ENCODE results near the gene PCDHA11.
"Not testable (repeated sequence)": the region's sequence is repeated elsewhere in the genome, so short reads cannot be mapped to it uniquely, and the experiment has no call there.

Gene PCDHA11

DNA sequence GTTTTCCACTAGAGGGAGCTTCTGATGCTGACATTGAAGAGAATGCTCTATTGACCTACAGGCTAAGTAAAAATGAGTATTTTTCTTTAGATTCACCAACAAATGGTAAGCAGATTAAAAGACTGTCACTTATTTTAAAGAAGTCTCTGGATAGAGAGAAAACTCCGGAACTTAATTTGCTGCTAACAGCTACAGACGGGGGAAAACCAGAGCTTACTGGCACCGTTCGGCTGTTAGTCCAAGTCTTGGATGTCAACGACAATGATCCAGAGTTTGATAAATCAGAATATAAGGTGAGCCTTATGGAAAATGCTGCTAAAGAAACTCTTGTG, 764 bp downstream of the PCDHA11 start:
- TF ChIP-seq ZNF274 (IDR thresholded peaks at IDR 0.05; ENCODE audit: low read depth, low read length): no peak
- H3K4me3 ChIP-seq (ENCODE audit: low read length): no peak overlapping the region

GRCh38 chr5:140870221-140871201, 1.8 kb downstream of the PCDHA11 start:
- no peak overlapping the region for H3K4me3 ChIP-seq (ENCODE audit: low read length)
- no peak for TF ChIP-seq ZNF274 (IDR thresholded peaks at IDR 0.05; ENCODE audit: low read depth, low read length)

DNA sequence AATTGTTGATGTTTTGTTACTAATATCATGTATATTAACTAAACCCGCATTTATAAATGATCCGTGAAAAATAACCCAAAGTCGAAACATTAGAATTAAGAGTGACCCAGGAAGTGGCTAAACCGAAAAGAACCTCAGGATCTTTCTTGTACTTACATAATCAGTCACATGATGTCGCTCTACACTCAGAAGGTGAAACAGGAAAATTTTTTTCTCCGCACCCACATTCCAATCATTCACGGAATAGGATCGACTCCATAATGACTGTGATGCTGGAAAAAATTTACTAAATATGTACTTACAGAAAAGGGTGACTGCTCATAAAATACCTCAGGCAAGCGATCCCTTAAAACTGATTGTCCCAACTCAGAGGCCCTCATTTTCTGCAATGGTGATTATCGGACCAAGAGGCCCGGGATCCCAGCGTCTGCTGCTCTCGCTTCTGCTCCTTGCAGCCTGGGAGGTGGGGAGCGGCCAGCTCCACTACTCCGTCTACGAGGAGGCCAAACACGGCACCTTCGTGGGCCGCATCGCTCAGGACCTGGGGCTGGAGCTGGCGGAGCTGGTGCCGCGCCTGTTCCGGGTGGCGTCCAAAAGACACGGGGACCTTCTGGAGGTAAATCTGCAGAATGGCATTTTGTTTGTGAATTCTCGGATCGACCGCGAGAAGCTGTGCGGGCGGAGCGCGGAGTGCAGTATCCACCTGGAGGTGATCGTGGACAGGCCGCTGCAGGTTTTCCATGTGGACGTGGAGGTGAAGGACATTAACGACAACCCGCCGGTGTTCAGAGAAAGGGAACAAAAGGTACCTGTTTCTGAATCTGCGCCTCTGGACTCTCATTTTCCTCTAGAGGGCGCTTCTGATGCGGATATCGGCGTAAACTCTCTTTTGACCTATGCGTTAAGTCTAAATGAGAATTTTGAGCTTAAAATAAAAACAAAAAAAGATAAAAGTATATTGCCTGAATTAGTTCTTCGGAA, 6.6 kb downstream of the PCDHA11 start, which contains the start of gene PCDHA12:
PCDHA12 (plus strand) TSS at position 224 of the 981 bp plus-strand sequence; CDS start at position 389, 165 bp downstream.
- TF ChIP-seq ZNF274 (IDR thresholded peaks at IDR 0.05; ENCODE audit: low read depth, low read length): no peak
- no peak within 1 kb of the TSS for H3K4me3 ChIP-seq (ENCODE audit: low read length)

DNA sequence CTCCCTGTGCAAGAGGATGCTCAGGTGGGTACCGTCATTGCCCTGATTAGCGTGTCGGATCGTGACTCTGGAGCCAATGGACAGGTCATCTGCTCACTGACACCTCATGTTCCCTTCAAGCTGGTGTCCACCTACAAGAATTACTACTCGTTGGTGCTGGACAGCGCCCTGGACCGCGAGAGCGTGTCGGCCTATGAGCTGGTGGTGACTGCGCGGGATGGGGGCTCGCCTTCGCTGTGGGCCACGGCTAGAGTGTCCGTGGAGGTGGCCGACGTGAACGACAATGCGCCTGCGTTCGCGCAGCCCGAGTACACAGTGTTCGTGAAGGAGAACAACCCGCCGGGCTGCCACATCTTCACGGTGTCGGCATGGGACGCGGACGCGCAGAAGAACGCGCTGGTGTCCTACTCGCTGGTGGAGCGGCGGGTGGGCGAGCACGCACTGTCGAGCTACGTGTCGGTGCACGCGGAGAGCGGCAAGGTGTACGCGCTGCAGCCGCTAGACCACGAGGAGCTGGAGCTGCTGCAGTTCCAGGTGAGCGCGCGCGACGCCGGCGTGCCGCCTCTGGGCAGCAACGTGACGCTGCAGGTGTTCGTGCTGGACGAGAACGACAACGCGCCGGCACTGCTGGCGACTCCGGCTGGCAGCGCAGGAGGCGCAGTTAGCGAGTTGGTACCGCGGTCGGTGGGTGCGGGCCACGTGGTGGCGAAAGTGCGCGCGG, 7.9 kb downstream of the PCDHA11 start:
- H3K4me3 ChIP-seq (ENCODE audit: low read length): not testable (repeated sequence)

GRCh38 chr5:140877262-140877581, 8.5 kb downstream of the PCDHA11 start:
- H3K4me3 ChIP-seq (ENCODE audit: low read length): no peak overlapping the region
- no peak for TF ChIP-seq ZNF274 (IDR thresholded peaks at IDR 0.05; ENCODE audit: low read depth, low read length)

DNA sequence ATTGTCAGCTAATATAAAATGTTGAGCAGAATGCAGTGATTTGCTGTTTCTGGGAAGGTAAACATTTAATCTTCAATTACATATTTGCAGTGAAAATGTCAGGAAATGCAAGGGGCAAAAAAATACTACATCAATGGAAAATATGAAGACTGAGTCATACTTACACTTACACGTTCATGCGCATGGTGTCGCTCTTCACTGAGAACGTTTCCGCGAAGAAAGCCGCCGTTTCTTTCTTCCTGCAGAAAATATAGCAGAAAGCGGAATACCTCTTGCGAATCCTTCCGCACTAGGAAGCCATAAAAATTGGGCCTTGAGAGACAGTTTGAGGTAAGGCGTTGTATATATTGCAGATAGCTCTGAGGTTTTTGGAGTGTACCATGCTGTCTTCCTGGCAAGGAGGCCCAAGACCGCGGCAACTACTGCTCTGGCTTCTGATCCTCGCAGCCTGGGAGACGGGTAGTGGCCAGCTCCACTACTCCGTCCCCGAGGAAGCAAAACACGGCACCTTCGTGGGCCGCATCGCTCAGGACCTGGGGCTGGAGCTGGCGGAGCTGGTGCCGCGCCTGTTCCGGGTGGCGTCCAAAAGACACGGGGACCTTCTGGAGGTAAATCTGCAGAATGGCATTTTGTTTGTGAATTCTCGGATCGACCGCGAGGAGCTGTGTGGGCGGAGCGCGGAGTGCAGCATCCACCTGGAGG, 13.3 kb downstream of the PCDHA11 start, which contains the start of gene PCDHA13:
PCDHA13 (plus strand) TSS at position 236 of the 702 bp plus-strand sequence; CDS start at position 381, 145 bp downstream.
- TF ChIP-seq ZNF274 (IDR thresholded peaks at IDR 0.05; ENCODE audit: low read depth, low read length): no peak
- H3K4me3 ChIP-seq (ENCODE audit: low read length): no peak within 1 kb of the TSS

GRCh38 chr5:140882591-140882899, 13.8 kb downstream of the PCDHA11 start:
- no peak overlapping the region for H3K4me3 ChIP-seq (ENCODE audit: low read length)
- TF ChIP-seq ZNF274 (IDR thresholded peaks at IDR 0.05; ENCODE audit: low read depth, low read length): no peak

DNA sequence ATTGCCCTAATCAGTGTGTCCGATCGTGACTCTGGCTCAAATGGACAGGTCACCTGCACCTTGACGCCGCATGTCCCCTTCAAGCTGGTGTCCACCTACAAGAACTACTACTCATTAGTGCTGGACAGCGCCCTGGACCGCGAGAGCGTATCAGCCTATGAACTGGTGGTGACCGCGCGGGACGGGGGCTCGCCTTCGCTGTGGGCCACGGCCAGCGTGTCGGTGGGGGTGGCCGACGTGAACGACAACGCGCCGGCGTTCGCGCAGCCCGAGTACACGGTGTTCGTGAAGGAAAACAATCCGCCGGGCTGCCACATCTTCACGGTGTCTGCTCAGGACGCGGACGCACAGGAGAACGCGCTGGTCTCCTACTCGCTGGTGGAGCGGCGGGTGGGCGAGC, 14.6 kb downstream of the PCDHA11 start:
- H3K4me3 ChIP-seq (ENCODE audit: low read length): no peak overlapping the region
- no peak for TF ChIP-seq ZNF274 (IDR thresholded peaks at IDR 0.05; ENCODE audit: low read depth, low read length)

GRCh38 chr5:140883927-140884697, 15.4 kb downstream of the PCDHA11 start:
- TF ChIP-seq ZNF274 (IDR thresholded peaks at IDR 0.05; ENCODE audit: low read depth, low read length): no peak
- no peak overlapping the region for H3K4me3 ChIP-seq (ENCODE audit: low read length)

GRCh38 chr5:140916325-140916724, 47.6 kb downstream of the PCDHA11 start:
- no peak for TF ChIP-seq ZNF274 (IDR thresholded peaks at IDR 0.05; ENCODE audit: low read depth, low read length)
- no peak overlapping the region for H3K4me3 ChIP-seq (ENCODE audit: low read length)
